Keratinocyte (primary cell): ENCODE measurements around the gene HMCN2. TPM values are rescaled to one million over a fixed set of nuclear protein-coding genes. Genes with fewer than 3 reads are reported as not detected.

Source experiments
- DNase-seq: peaks from one replicate; pipeline ENCODE4 v3.0.0-alpha.2; 2011; ENCODE audit warnings: low read depth, missing footprints, low spot score
- FAIRE-seq: peaks from 2 replicates; lab custom pipeline; 2011; peaks lifted over from hg19 to GRCh38; lab: Jason Lieb, UNC
- H2AFZ ChIP-seq: 2 replicates; pipeline ENCODE4 v1.6.0; 2012; ENCODE audit warnings: low read length, control low read depth, inconsistent platforms; ENCODE audit not compliant: control insufficient read depth
- H3K27ac ChIP-seq: 2 replicates; pipeline ENCODE4 v1.5.1; 2011; ENCODE audit warnings: low read length; ENCODE audit not compliant: control insufficient read depth, insufficient read depth
- H3K27me3 ChIP-seq: 3 replicates; pipeline ENCODE4 v1.6.0; 2011; ENCODE audit warnings: low read length; ENCODE audit not compliant: control insufficient read depth, insufficient read depth; ENCODE audit errors: extremely low read depth
- H3K36me3 ChIP-seq, 2 experiments: 2 replicates in 1 of 2; 3 replicates in 1 of 2; pipeline ENCODE4 v1.5.1; 2011; ENCODE audit warnings: low read length in 2 of 2, mild to moderate bottlenecking in 1 of 2; ENCODE audit not compliant: control insufficient read depth in 2 of 2, insufficient read depth in 2 of 2; ENCODE audit errors: extremely low read depth in 1 of 2
- H3K4me1 ChIP-seq: 3 replicates; pipeline ENCODE4 v1.5.1; 2011; ENCODE audit warnings: low read length; ENCODE audit not compliant: control insufficient read depth, insufficient read depth; ENCODE audit errors: extremely low read depth
- H3K4me2 ChIP-seq: 3 replicates; pipeline ENCODE4 v1.6.0; 2011; ENCODE audit warnings: low read depth, low read length; ENCODE audit not compliant: control insufficient read depth, insufficient read depth; ENCODE audit errors: extremely low read depth
- H3K4me3 ChIP-seq, 3 experiments: fragments of 200-600 bp in 1 of 3; sonication (generic) in 1 of 3; 2 replicates in 2 of 3; 3 replicates in 1 of 3; pipeline ENCODE4 v1.5.1; 2011 to 2016; ENCODE audit warnings: low read length in 3 of 3, mild to moderate bottlenecking in 3 of 3, control low read depth in 2 of 3, inconsistent platforms in 1 of 3, low read depth in 1 of 3, mixed read lengths in 1 of 3, mixed run types in 1 of 3, moderate library complexity in 1 of 3; ENCODE audit not compliant: control insufficient read depth in 2 of 3, insufficient read depth in 2 of 3; ENCODE audit errors: extremely low read depth in 1 of 3
- H3K79me2 ChIP-seq: 2 replicates; pipeline ENCODE4 v1.6.0; 2012; ENCODE audit warnings: low read length; ENCODE audit not compliant: control insufficient read depth, insufficient read depth
- H3K9ac ChIP-seq: 3 replicates; pipeline ENCODE4 v1.6.0; 2011; ENCODE audit warnings: low read length; ENCODE audit not compliant: control insufficient read depth, insufficient read depth; ENCODE audit errors: extremely low read depth
- H3K9me1 ChIP-seq: 3 replicates; pipeline ENCODE4 v1.6.0; 2011; ENCODE audit warnings: low read length; ENCODE audit not compliant: control insufficient read depth, insufficient read depth; ENCODE audit errors: extremely low read depth
- H3K9me3 ChIP-seq: 2 replicates; pipeline ENCODE4 v1.5.1; 2012; ENCODE audit warnings: low read depth, low read length; ENCODE audit not compliant: control insufficient read depth
- H4K20me1 ChIP-seq: 3 replicates; pipeline ENCODE4 v1.6.0; 2011; ENCODE audit warnings: low read length; ENCODE audit not compliant: control insufficient read depth, insufficient read depth; ENCODE audit errors: extremely low read depth
- CTCF ChIP-seq, 3 experiments: IDR thresholded peaks in 1 of 3; conservative IDR thresholded peaks in 1 of 3; optimal IDR thresholded peaks in 1 of 3; 2 replicates in 2 of 3; 3 replicates in 1 of 3; pipeline versions ENCODE3 to v1.5.1; 2011; ENCODE audit warnings: low read length in 3 of 3, mild to moderate bottlenecking in 3 of 3, moderate library complexity in 2 of 3, control low read depth in 1 of 3, inconsistent platforms in 1 of 3; ENCODE audit not compliant: insufficient read depth in 2 of 3; ENCODE audit errors: extremely low read depth in 1 of 3
- EZH2 ChIP-seq: IDR thresholded peaks from one replicate; pipeline ENCODE4 v1.6.1; 2012; ENCODE audit warnings: inconsistent platforms, mild to moderate bottlenecking, low read length, moderate library complexity
- dilution Hi-C: fragments of 300-500 bp; cut with MboI; formaldehyde crosslinking; loops from one replicate; pipeline ENCODE4 v1.7.0; 2020; ENCODE audit warnings: low sequenced_read_pairs; ENCODE audit not compliant: extremely low pct_ligation_motif_present
- polyA plus RNA-seq, 5 experiments: library from polyadenylated mRNA; depleted of rRNA in 3 of 5; stranded (reverse) in 3 of 5; stranded (forward) in 1 of 5; unstranded in 1 of 5; fragments of >200 nt; gene quantifications; 1 replicate in 1 of 5; 2 replicates in 3 of 5; 3 replicates in 1 of 5; pipeline versions ENCODE4 v1.2.1 to v1.2.3, GENCODE V29; 2011 to 2012; ENCODE audit warnings: missing spikeins in 2 of 5, low read depth in 1 of 5, low replicate concordance in 1 of 5

Gene HMCN2
- polyA plus RNA-seq, 1 donor (not counting 4 experiments of a cell fraction or from before 2014, with no cell fraction given), result not detected

GRCh38 chr9:130294664-130295063 lies 29.1 kb downstream of the HMCN2 start:
- no peaks in the 10 kb centered on the region for H3K9me1 ChIP-seq
- H3K79me2 ChIP-seq, result no peaks in the 10 kb centered on the region
- H3K36me3 ChIP-seq, result no peaks in the 10 kb centered on the region
- no peak for FAIRE-seq
- DNase-seq, result no peak
- peaks cover 9% of the 10 kb centered on the region for H3K27me3 ChIP-seq
- no peaks in the 10 kb centered on the region for H3K4me1 ChIP-seq
- no peak overlapping the region for H3K4me2 ChIP-seq
- H3K9me3 ChIP-seq, result no peaks in the 10 kb centered on the region
- H4K20me1 ChIP-seq, result no peaks in the 10 kb centered on the region
- H3K9ac ChIP-seq, result no peak overlapping the region
- H3K27ac ChIP-seq, result no peak overlapping the region
- dilution Hi-C loops, result no loop called here
- H2AFZ ChIP-seq, result no peak overlapping the region
- H3K4me3 ChIP-seq, result no peak overlapping the region
- TF ChIP-seq EZH2, result no peak

- Histone ChIP-seq H3K27ac (no peak overlapping the region), H3K4me2 (no peak overlapping the region), H3K4me3 (no peak overlapping the region), H3K27me3 (peaks cover 1% of the 10 kb centered on the region), H3K9me3 (no peaks in the 10 kb centered on the region), H3K36me3 (no peaks in the 10 kb centered on the region), H3K79me2 (no peaks in the 10 kb centered on the region), H4K20me1 (no peaks in the 10 kb centered on the region), H3K9ac (no peak overlapping the region), H3K9me1 (no peaks in the 10 kb centered on the region), H2AFZ (no peak overlapping the region), H3K4me1 (no peaks in the 10 kb centered on the region)
- FAIRE-seq (no peak), DNase-seq (no peak)
- TF ChIP-seq CTCF (optimal IDR thresholded peaks at IDR 0.05 in 1 of 3, IDR thresholded peaks at IDR 0.05 in 1 of 3, conservative IDR thresholded peaks at IDR 0.05 in 1 of 3; ENCODE audit: extremely low read depth in 1 of 3, insufficient read depth in 2 of 3, low read length in 3 of 3) (no peak), EZH2 (no peak)
- dilution Hi-C loops, result no loop called here
These were observed 29.9 kb downstream of the HMCN2 start for GRCh38 chr9:130295431-130295830.
